Natural killer cell (primary cell): ENCODE results near the gene ROBO3. TPM values are rescaled to one million over a fixed set of nuclear protein-coding genes. Genes with fewer than 3 reads are reported as not detected.

ENCODE experiments used
- ATAC-seq, 3 donors: fragments of 150-1000 bp in 2 of 3; fragments of 200-7000 bp in 1 of 3; cut with Tn5 transposase; 1 replicate in 1 of 3; 2 replicates in 2 of 3; pipeline ENCODE4 v1.10.0; 2021; ENCODE audit warnings: mild to moderate bottlenecking in 2 of 3, moderate library complexity in 2 of 3
- DNase-seq, 2 donors: peaks; one replicate each; pipeline versions ENCODE4 v3.0.0 to v3.0.0-alpha.2; 2013 to 2021; ENCODE audit warnings: mixed read lengths in 1 of 2
- H3K27ac ChIP-seq: one replicate; pipeline ENCODE4 v1.5.1; 2013; ENCODE audit warnings: mild to moderate bottlenecking, low read length
- H3K27me3 ChIP-seq: one replicate; pipeline ENCODE4 v1.6.1; 2013; ENCODE audit warnings: low read length; ENCODE audit not compliant: control insufficient read depth, insufficient read depth
- H3K36me3 ChIP-seq: one replicate; pipeline ENCODE4 v1.6.1; 2013; ENCODE audit warnings: low read length; ENCODE audit not compliant: control insufficient read depth, insufficient read depth
- H3K4me1 ChIP-seq: one replicate; pipeline ENCODE4 v1.6.1; 2013; ENCODE audit warnings: low read length; ENCODE audit not compliant: control insufficient read depth, insufficient read depth
- H3K4me3 ChIP-seq: one replicate; pipeline ENCODE4 v1.5.1; 2013; ENCODE audit warnings: low read length
- H3K9me3 ChIP-seq: one replicate; pipeline ENCODE4 v1.6.1; 2013; ENCODE audit warnings: low read length; ENCODE audit not compliant: control insufficient read depth, insufficient read depth
- H3K27ac Mint-ChIP-seq, 2 donors: one replicate each; pipeline ENCODE4 v1.8.0; 2022; ENCODE audit warnings: mild to moderate bottlenecking in 2 of 2, mixed read lengths in 2 of 2, moderate library complexity in 1 of 2
- H3K27me3 Mint-ChIP-seq, 2 donors: one replicate each; pipeline ENCODE4 v1.8.0; 2022; ENCODE audit warnings: low read depth in 2 of 2, mixed read lengths in 2 of 2
- H3K36me3 Mint-ChIP-seq: one replicate; pipeline ENCODE4 v1.8.0; 2022; ENCODE audit warnings: mixed read lengths
- H3K4me1 Mint-ChIP-seq, 2 donors: one replicate each; pipeline ENCODE4 v1.8.0; 2022; ENCODE audit warnings: mixed read lengths in 2 of 2
- H3K4me3 Mint-ChIP-seq: one replicate; pipeline ENCODE4 v1.8.0; 2022; ENCODE audit warnings: mild to moderate bottlenecking, moderate library complexity, mixed read lengths
- H3K9me3 Mint-ChIP-seq, 2 donors: one replicate each; pipeline ENCODE4 v1.8.0; 2022; ENCODE audit warnings: mixed read lengths in 2 of 2
- CTCF ChIP-seq: fragments of 200-600 bp; IDR thresholded peaks from one replicate; pipeline ENCODE4 v1.8.0; 2022; ENCODE audit warnings: antibody characterized with exemption
- WGBS: methylation state at CpG from one replicate; pipeline ENCODE4 v1.1.7; 2013; ENCODE audit warnings: missing lambda C conversion rate; ENCODE audit not compliant: insufficient coverage; 5-methylcytosine and 5-hydroxymethylcytosine counted together
- intact Hi-C: fragments of 100-400 bp; cut with micrococcal nuclease; formaldehyde crosslinking; loops from one replicate; pipeline ENCODE4 v1.14.2; 2022
- total RNA-seq, 4 donors: library from RNA; stranded (reverse); fragments of 120-200 nt in 1 of 4; gene quantifications; one replicate each; pipeline versions ENCODE4 v1.2.3 to v1.2.4, GENCODE V29; 2013 to 2022

ROBO3 gene
- total RNA-seq, 3 donors from 2014 or later (not counting 1 experiment from before 2014, with no cell fraction given), result 16.9 to 23.8 (median 22.7) TPM

DNA sequence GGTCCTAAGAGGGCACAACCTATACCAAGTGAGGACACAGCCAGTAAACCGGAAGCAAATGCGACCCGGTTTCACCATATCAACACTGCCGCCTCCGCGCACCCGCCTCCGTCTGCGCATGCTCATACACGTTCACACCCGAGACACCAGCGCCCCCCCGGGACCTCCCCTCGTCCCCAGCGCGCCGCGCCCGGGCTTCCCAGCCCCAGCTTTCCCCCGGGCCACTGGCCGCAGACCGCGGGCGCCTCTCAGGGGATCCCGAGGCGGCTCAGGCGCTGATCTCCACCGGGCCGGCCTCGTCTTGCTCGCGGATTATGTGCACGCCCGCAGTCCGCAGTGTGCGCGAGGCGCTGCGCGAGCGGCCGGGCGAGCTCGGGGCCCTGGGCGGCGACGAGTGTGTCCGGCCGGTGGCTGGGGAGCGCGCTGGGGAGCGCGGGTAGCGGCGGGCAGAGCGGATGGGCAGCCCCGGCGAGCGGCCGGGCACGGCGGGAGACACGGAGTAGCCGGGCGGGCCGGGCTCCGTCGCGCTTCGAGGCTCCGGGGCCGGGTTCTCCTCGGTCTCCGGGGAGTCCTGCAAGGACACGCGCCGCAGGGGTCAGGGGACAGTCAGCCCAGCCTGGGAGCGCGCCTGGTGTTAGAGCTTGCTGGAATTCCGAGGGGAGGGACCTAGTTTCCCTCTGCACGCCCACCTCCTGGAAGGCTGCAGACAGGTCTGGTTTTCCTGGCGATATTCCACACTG, 55.8 kb downstream of the ROBO3 start:
- Histone ChIP-seq H3K4me3 (peak overlapping the region; percentile 11), H3K27ac (peak overlapping the region; percentile 10), H3K36me3 (no peaks in the 10 kb centered on the region), H3K9me3 (no peaks in the 10 kb centered on the region), H3K4me1 (peaks cover 17% of the 10 kb centered on the region), H3K27me3 (no peaks in the 10 kb centered on the region)
- Mint-ChIP-seq H3K36me3 (no peaks in the 10 kb centered on the region), H3K4me1 (peaks cover 0 to 11% of the 10 kb centered on the region in 2 donors), H3K9me3 (no peaks in the 10 kb centered on the region), H3K27ac (peak overlapping the region in 1 of 2 donors; percentile 23), H3K27me3 (peaks cover 2 to 6% of the 10 kb centered on the region in 2 donors), H3K4me3 (peak overlapping the region; percentile 80)
- ATAC-seq (peak; percentile 82 to 95 (median 94)), DNase-seq (peak; percentile 78 to 92)
- TF ChIP-seq CTCF, result no peak
- 17% methylated on average over 81 of the region's 82 CpGs for WGBS
- intact Hi-C loops, result loop anchor here (2.0 kb wide), 1 partner anchor 44 kb away; no protein-coding TSS in a partner anchor

DNA sequence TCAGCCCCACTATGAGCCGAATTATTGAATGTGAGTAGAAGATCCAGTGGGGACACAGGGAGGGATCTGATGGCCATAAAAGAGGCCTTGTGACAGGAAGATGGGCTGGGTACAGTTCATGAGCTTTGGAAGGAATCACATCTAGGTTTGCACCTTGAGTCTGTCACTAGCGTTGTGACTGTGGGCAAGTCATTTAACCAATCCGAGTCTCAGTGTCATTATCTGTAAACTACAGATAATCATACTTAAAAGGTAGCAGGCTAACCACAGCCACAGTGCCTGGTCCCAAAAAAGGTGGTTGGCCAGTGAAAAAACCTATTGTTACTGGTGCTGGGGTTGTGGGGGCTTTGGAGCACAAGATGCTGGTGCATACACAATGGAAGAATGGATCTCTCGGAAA, 57.6 kb downstream of the ROBO3 start:
- 78% methylated on average over 4 of the region's 4 CpGs for WGBS
- ATAC-seq (no peak), DNase-seq (no peak)
- peaks cover 0 to 11% of the 10 kb centered on the region in 2 donors for H3K4me1 Mint-ChIP-seq
- H3K27me3 Mint-ChIP-seq, result no peaks in the 10 kb centered on the region
- no peak overlapping the region for H3K27ac Mint-ChIP-seq
- no peaks in the 10 kb centered on the region for H3K36me3 Mint-ChIP-seq
- Histone ChIP-seq H3K4me3 (no peak overlapping the region), H3K4me1 (peaks cover 17% of the 10 kb centered on the region), H3K36me3 (no peaks in the 10 kb centered on the region), H3K27me3 (no peaks in the 10 kb centered on the region), H3K27ac (no peak overlapping the region), H3K9me3 (no peaks in the 10 kb centered on the region)
- no peak for TF ChIP-seq CTCF
- no peak overlapping the region for H3K4me3 Mint-ChIP-seq
- no peaks in the 10 kb centered on the region for H3K9me3 Mint-ChIP-seq
- intact Hi-C loops, result no loop called here

- Histone ChIP-seq H3K27ac (no peak overlapping the region), H3K4me3 (no peak overlapping the region), H3K9me3 (no peaks in the 10 kb centered on the region), H3K27me3 (no peaks in the 10 kb centered on the region), H3K36me3 (no peaks in the 10 kb centered on the region), H3K4me1 (peaks cover 17% of the 10 kb centered on the region)
- DNase-seq (peak in 1 of 2 donors; percentile 49), ATAC-seq (no peak)
- Mint-ChIP-seq H3K4me3 (no peak overlapping the region), H3K36me3 (no peaks in the 10 kb centered on the region), H3K27me3 (no peaks in the 10 kb centered on the region), H3K4me1 (peaks cover 0 to 11% of the 10 kb centered on the region in 2 donors), H3K9me3 (no peaks in the 10 kb centered on the region), H3K27ac (no peak overlapping the region)
- no peak for TF ChIP-seq CTCF
- intact Hi-C loops, result no loop called here
These were observed 58.1 kb downstream of the ROBO3 start for GRCh38 chr11:124923296-124923695.
